Activated naive CD4-positive, alpha-beta T cell treated with anti-CD3 and anti-CD28 coated beads, Interleukin-2, amount 50 U/mL, for 24 hours (primary cell): ENCODE measurements around the gene DLGAP3.

Experiments used
- H3K27ac Mint-ChIP-seq: one replicate; pipeline ENCODE4 v1.8.0; 2021; ENCODE audit warnings: mild to moderate bottlenecking, mixed read lengths
- H3K27me3 Mint-ChIP-seq: one replicate; pipeline ENCODE4 v1.8.0; 2021; ENCODE audit warnings: mixed read lengths
- H3K36me3 Mint-ChIP-seq: one replicate; pipeline ENCODE4 v1.8.0; 2021; ENCODE audit warnings: mixed read lengths
- H3K4me1 Mint-ChIP-seq: one replicate; pipeline ENCODE4 v1.8.0; 2021; ENCODE audit warnings: mixed read lengths
- H3K4me3 Mint-ChIP-seq: one replicate; pipeline ENCODE4 v1.8.0; 2021; ENCODE audit warnings: mild to moderate bottlenecking, mixed read lengths
- H3K9me3 Mint-ChIP-seq: one replicate; pipeline ENCODE4 v1.8.0; 2021; ENCODE audit warnings: mixed read lengths

DLGAP3 gene

GRCh38 chr1:34918386-34918976 lies 11.0 kb downstream of the DLGAP3 start:
- H3K9me3 Mint-ChIP-seq: no peaks in the 10 kb centered on the region
- H3K4me1 Mint-ChIP-seq: no peaks in the 10 kb centered on the region
- no peaks in the 10 kb centered on the region for H3K36me3 Mint-ChIP-seq
- H3K27me3 Mint-ChIP-seq: peaks cover 36% of the 10 kb centered on the region
- no peak overlapping the region for H3K4me3 Mint-ChIP-seq
- no peak overlapping the region for H3K27ac Mint-ChIP-seq

- Mint-ChIP-seq H3K27ac (no peak overlapping the region), H3K9me3 (no peaks in the 10 kb centered on the region), H3K4me1 (no peaks in the 10 kb centered on the region), H3K27me3 (peaks cover 23% of the 10 kb centered on the region), H3K36me3 (no peaks in the 10 kb centered on the region), H3K4me3 (no peak overlapping the region)
Measured at GRCh38 chr1:34917017-34917416, 12.4 kb downstream of the DLGAP3 start.

GRCh38 chr1:34916104-34916503 lies 13.3 kb downstream of the DLGAP3 start:
- Mint-ChIP-seq H3K27me3 (peaks cover 21% of the 10 kb centered on the region), H3K36me3 (no peaks in the 10 kb centered on the region), H3K4me1 (no peaks in the 10 kb centered on the region), H3K27ac (no peak overlapping the region), H3K4me3 (no peak overlapping the region), H3K9me3 (no peaks in the 10 kb centered on the region)

GRCh38 chr1:34915521-34915920 lies 13.9 kb downstream of the DLGAP3 start:
- no peak overlapping the region for H3K27ac Mint-ChIP-seq
- H3K36me3 Mint-ChIP-seq: no peaks in the 10 kb centered on the region
- peaks cover 16% of the 10 kb centered on the region for H3K27me3 Mint-ChIP-seq
- no peak overlapping the region for H3K4me3 Mint-ChIP-seq
- H3K9me3 Mint-ChIP-seq: no peaks in the 10 kb centered on the region
- no peaks in the 10 kb centered on the region for H3K4me1 Mint-ChIP-seq

- H3K27me3 Mint-ChIP-seq: peaks cover 10% of the 10 kb centered on the region
- H3K4me3 Mint-ChIP-seq: no peak overlapping the region
- H3K27ac Mint-ChIP-seq: no peak overlapping the region
- no peaks in the 10 kb centered on the region for H3K9me3 Mint-ChIP-seq
- no peaks in the 10 kb centered on the region for H3K4me1 Mint-ChIP-seq
- no peaks in the 10 kb centered on the region for H3K36me3 Mint-ChIP-seq
Measured at GRCh38 chr1:34914958-34915357, 14.5 kb downstream of the DLGAP3 start.

- Mint-ChIP-seq H3K4me1 (no peaks in the 10 kb centered on the region), H3K27me3 (peaks cover 5% of the 10 kb centered on the region), H3K4me3 (no peak overlapping the region), H3K36me3 (no peaks in the 10 kb centered on the region), H3K27ac (no peak overlapping the region), H3K9me3 (no peaks in the 10 kb centered on the region)
Measured at GRCh38 chr1:34911465-34911864, 18.0 kb downstream of the DLGAP3 start.

- H3K4me1 Mint-ChIP-seq: no peaks in the 10 kb centered on the region
- no peak overlapping the region for H3K27ac Mint-ChIP-seq
- H3K36me3 Mint-ChIP-seq: no peaks in the 10 kb centered on the region
- H3K27me3 Mint-ChIP-seq: peaks cover 3% of the 10 kb centered on the region
- H3K4me3 Mint-ChIP-seq: no peak overlapping the region
- H3K9me3 Mint-ChIP-seq: no peaks in the 10 kb centered on the region
Measured at GRCh38 chr1:34910425-34910824, 19.0 kb downstream of the DLGAP3 start.

- H3K4me1 Mint-ChIP-seq: no peaks in the 10 kb centered on the region
- no peak overlapping the region for H3K4me3 Mint-ChIP-seq
- no peaks in the 10 kb centered on the region for H3K36me3 Mint-ChIP-seq
- H3K9me3 Mint-ChIP-seq: no peaks in the 10 kb centered on the region
- H3K27ac Mint-ChIP-seq: no peak overlapping the region
- H3K27me3 Mint-ChIP-seq: no peaks in the 10 kb centered on the region
Measured at GRCh38 chr1:34908369-34908768, 21.1 kb downstream of the DLGAP3 start.

- no peak overlapping the region for H3K4me3 Mint-ChIP-seq
- no peaks in the 10 kb centered on the region for H3K4me1 Mint-ChIP-seq
- H3K36me3 Mint-ChIP-seq: no peaks in the 10 kb centered on the region
Measured at GRCh38 chr1:34907487-34908090, 21.9 kb downstream of the DLGAP3 start.

GRCh38 chr1:34906756-34907155 lies 22.7 kb downstream of the DLGAP3 start:
- no peaks in the 10 kb centered on the region for H3K9me3 Mint-ChIP-seq
- H3K4me1 Mint-ChIP-seq: no peaks in the 10 kb centered on the region
- H3K36me3 Mint-ChIP-seq: no peaks in the 10 kb centered on the region
- peaks cover under 1% of the 10 kb centered on the region for H3K27me3 Mint-ChIP-seq
- no peak overlapping the region for H3K27ac Mint-ChIP-seq
- H3K4me3 Mint-ChIP-seq: no peak overlapping the region

More at GRCh38 chr1:34907487-34908090, 21.9 kb downstream of the DLGAP3 start:
- no peaks in the 10 kb centered on the region for H3K27me3 Mint-ChIP-seq
- H3K27ac Mint-ChIP-seq: no peak overlapping the region
- H3K9me3 Mint-ChIP-seq: no peaks in the 10 kb centered on the region

GRCh38 chr1:34906222-34906621 lies 23.2 kb downstream of the DLGAP3 start:
- Mint-ChIP-seq H3K9me3 (no peaks in the 10 kb centered on the region), H3K27me3 (peaks cover 5% of the 10 kb centered on the region), H3K4me1 (no peaks in the 10 kb centered on the region), H3K4me3 (no peak overlapping the region), H3K36me3 (no peaks in the 10 kb centered on the region), H3K27ac (no peak overlapping the region)

- Mint-ChIP-seq H3K4me1 (no peaks in the 10 kb centered on the region), H3K4me3 (no peak overlapping the region), H3K9me3 (no peaks in the 10 kb centered on the region), H3K27ac (no peak overlapping the region), H3K36me3 (no peaks in the 10 kb centered on the region), H3K27me3 (peaks cover 8% of the 10 kb centered on the region)
Measured at GRCh38 chr1:34905098-34905459, 24.4 kb downstream of the DLGAP3 start.

- Mint-ChIP-seq H3K36me3 (no peaks in the 10 kb centered on the region), H3K27me3 (peaks cover 8% of the 10 kb centered on the region), H3K27ac (no peak overlapping the region), H3K9me3 (no peaks in the 10 kb centered on the region), H3K4me3 (no peak overlapping the region), H3K4me1 (no peaks in the 10 kb centered on the region)
Measured at GRCh38 chr1:34904236-34905097, 25.0 kb downstream of the DLGAP3 start.

GRCh38 chr1:34901919-34902318 lies 27.5 kb downstream of the DLGAP3 start:
- H3K36me3 Mint-ChIP-seq: no peaks in the 10 kb centered on the region
- H3K27me3 Mint-ChIP-seq: peaks cover 8% of the 10 kb centered on the region
- no peaks in the 10 kb centered on the region for H3K4me1 Mint-ChIP-seq
- H3K9me3 Mint-ChIP-seq: no peaks in the 10 kb centered on the region
- H3K4me3 Mint-ChIP-seq: no peak overlapping the region
- no peak overlapping the region for H3K27ac Mint-ChIP-seq

- H3K4me3 Mint-ChIP-seq: no peak overlapping the region
- peaks cover 8% of the 10 kb centered on the region for H3K27me3 Mint-ChIP-seq
- no peaks in the 10 kb centered on the region for H3K36me3 Mint-ChIP-seq
- no peaks in the 10 kb centered on the region for H3K4me1 Mint-ChIP-seq
- no peaks in the 10 kb centered on the region for H3K9me3 Mint-ChIP-seq
- no peak overlapping the region for H3K27ac Mint-ChIP-seq
Measured at GRCh38 chr1:34900775-34901502, 28.5 kb downstream of the DLGAP3 start.

- Mint-ChIP-seq H3K27ac (no peak overlapping the region), H3K4me3 (no peak overlapping the region), H3K27me3 (peaks cover 8% of the 10 kb centered on the region), H3K36me3 (no peaks in the 10 kb centered on the region), H3K4me1 (no peaks in the 10 kb centered on the region), H3K9me3 (no peaks in the 10 kb centered on the region)
Measured at GRCh38 chr1:34899906-34900305, 29.5 kb downstream of the DLGAP3 start.
